HG03108 (cell line): Measurements from ENCODE around the gene C5orf22.
"Not testable (repeated sequence)": the region's sequence is repeated elsewhere in the genome, so short reads cannot be mapped to it uniquely, and the experiment has no call there.

Source experiments
- ATAC-seq: cut with Tn5 transposase; IDR thresholded peaks from one replicate; pipeline ENCODE4 v1.9.1; 2021; ENCODE audit warnings: moderate library complexity; ENCODE audit not compliant: unreplicated experiment

The C5orf22 gene

GRCh38 chr5:31531888-31532547 lies at the start of gene C5orf22, which contains the start of gene DROSHA:
TSS of gene C5orf22 (plus strand) at chr5:31532301. CDS start at chr5:31532393, 92 bp downstream.
TSS of gene DROSHA (minus strand) at chr5:31532093. CDS start at chr5:31529059, 3,034 bp downstream.
- ATAC-seq, result peak; percentile 97

GRCh38 chr5:31485376-31486207 lies 46.5 kb upstream of the C5orf22 start:
- ATAC-seq, result no peak

GRCh38 chr5:31486441-31486840 lies 45.7 kb upstream of the C5orf22 start:
- no peak for ATAC-seq

- ATAC-seq, result no peak
These were observed 44.6 kb upstream of the C5orf22 start for GRCh38 chr5:31487506-31487905.

GRCh38 chr5:31492869-31493268 lies 39.2 kb upstream of the C5orf22 start:
- ATAC-seq, result no peak

GRCh38 chr5:31495336-31495735 lies 36.8 kb upstream of the C5orf22 start:
- ATAC-seq, result no peak

- no peak for ATAC-seq
These were observed 35.8 kb upstream of the C5orf22 start for GRCh38 chr5:31496301-31496700.

GRCh38 chr5:31496891-31497290 lies 35.2 kb upstream of the C5orf22 start:
- ATAC-seq, result no peak

GRCh38 chr5:31500256-31500655 lies 31.8 kb upstream of the C5orf22 start:
- ATAC-seq, result no peak

- ATAC-seq, result no peak
These were observed 29.6 kb upstream of the C5orf22 start for GRCh38 chr5:31502506-31502905.

- no peak for ATAC-seq
These were observed 27.6 kb upstream of the C5orf22 start for GRCh38 chr5:31504529-31504928.

GRCh38 chr5:31511305-31511704 lies 20.8 kb upstream of the C5orf22 start:
- ATAC-seq, result no peak

- ATAC-seq, result no peak
These were observed 15.3 kb upstream of the C5orf22 start for GRCh38 chr5:31516802-31517201.

- ATAC-seq, result no peak
These were observed 9.1 kb upstream of the C5orf22 start for GRCh38 chr5:31523041-31523440.

GRCh38 chr5:31530541-31531265 lies 1.4 kb upstream of the C5orf22 start:
- no peak for ATAC-seq

- peak; percentile 19 for ATAC-seq
These were observed 586 bp upstream of the C5orf22 start for GRCh38 chr5:31531543-31531887.

- no peak for ATAC-seq
These were observed 2.5 kb downstream of the C5orf22 start for GRCh38 chr5:31534527-31535046.

GRCh38 chr5:31536873-31537272 lies 4.8 kb downstream of the C5orf22 start:
- no peak for ATAC-seq

- no peak for ATAC-seq
These were observed 5.2 kb downstream of the C5orf22 start for GRCh38 chr5:31537349-31537748.

- ATAC-seq, result no peak
These were observed 5.8 kb downstream of the C5orf22 start for GRCh38 chr5:31537851-31538250.

GRCh38 chr5:31549114-31549513 lies 17.0 kb downstream of the C5orf22 start:
- not testable (repeated sequence) for ATAC-seq
